Erythroblast (primary cell): ENCODE data around the gene RNF4.
"Not testable (repeated sequence)": the region's sequence is repeated elsewhere in the genome, so short reads cannot be mapped to it uniquely, and the experiment has no call there.

ENCODE experiments used
- DNase-seq, 2 experiments: peaks; one replicate each; lab custom pipeline; 2025; lab: John Stamatoyannopoulos, UW
- GATA1 ChIP-seq: IDR thresholded peaks from 2 replicates; pipeline ENCODE4 v1.6.1; 2011; ENCODE audit warnings: low read depth, mild to moderate bottlenecking, control low read depth, low read length, moderate library complexity
- POLR2A ChIP-seq: IDR thresholded peaks from 2 replicates; pipeline ENCODE4 v1.6.1; 2011; ENCODE audit warnings: mild to moderate bottlenecking, low read length

RNF4 gene

DNA sequence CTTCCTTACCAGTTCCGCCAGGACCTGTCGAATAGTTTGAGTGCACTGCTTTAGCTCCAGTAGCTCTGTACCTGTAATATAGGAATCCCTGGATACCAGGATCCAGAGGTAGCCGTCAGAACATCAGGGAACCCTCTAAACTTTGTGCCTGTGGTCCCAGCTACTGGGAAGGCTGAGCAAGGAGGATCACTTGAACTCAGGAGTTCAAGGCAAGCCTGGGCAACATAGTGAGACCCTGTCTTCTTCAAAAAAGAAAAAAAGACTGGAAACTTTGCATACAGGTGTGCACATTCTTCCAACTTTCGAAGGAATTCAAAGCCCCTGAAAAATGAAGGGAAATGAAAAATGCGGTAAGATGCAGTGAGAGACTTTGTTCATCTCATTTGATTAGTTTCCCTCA lies 34.9 kb downstream of the RNF4 start:
- no peak for DNase-seq
- TF ChIP-seq GATA1 (no peak), POLR2A (no peak)

DNA sequence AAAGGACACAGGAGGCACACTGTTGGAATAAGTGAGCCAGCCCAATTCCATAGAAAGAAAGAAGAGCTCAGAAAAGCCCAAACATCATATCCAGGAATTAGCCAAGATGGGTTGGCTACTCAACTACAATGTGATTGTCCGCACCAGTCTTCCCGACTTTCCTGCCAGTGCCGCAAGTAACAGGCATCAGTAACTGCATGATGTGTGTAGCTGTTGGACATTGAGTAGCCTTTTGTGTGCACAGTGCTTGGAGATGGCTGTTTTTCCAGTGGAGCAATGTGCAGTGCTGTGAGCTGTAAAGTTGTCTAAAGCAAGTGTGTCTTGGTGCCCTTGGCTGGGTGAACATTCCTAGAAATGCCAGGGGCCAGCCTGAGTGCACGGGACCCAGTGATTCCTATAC lies 38.4 kb downstream of the RNF4 start:
- DNase-seq = no peak
- TF ChIP-seq POLR2A (no peak), GATA1 (no peak)

DNA sequence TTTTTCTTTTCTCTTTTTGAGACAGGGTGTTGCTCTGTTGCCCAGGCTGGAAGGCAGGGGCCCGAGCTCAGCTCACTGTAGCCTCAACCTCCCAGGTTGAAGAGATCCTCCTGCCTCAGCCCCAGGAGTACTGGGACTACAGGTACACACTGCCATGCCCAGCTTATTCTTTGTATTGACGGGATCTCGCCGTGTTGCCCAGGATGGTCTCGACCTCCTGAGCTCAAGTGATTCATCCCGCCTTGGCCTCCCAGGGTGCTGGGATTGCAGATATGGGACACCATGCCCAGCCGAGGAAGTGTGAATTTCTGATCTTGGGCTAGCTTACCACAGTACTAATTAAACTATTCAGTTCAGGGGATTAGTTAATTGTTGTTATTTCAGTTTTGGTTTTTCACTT lies 38.9 kb downstream of the RNF4 start:
- TF ChIP-seq GATA1 (no peak), POLR2A (no peak)

DNA sequence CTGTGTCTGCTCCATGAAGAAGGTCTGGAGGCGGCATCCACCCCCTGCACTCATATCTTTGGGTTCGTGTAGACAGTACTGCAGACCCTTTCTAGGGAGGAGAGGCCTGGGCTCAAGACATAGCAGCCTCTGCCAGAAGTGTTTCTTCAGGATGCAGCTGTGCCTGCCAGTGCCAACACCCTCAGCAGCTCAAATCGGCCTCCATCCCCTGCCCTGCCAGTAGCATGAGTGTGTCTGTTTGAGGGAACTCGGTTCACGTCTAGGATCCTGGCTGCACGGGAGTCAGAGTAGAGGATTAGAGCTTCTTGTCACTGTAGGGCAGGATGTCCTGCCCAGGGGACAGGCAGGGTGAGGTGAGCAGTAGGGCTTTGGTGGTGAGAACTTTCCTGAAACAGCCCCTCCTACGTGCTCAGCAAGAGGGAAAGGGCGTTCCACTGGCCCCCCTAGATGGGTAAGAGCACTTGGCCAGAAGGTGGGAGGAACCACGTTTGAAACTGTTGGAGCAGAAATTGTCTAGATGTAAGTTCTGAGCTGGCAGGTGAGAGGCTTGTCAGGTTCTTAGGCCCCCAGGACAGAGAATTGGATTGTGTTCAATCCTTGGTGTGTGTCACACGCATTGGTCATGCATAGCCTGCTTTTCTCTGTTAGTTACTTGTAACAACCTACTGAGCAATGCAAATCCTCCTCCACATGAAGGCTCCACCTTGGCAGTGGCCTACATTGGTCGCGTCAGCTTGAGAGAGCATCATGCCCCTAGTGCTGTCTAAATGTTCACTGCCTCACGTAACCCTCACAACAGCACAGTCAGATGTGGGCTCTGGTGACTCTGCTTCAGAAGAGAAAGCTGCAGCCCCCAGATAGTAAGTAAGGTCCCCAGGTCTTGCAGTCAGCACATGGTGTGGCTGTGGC lies 41.7 kb downstream of the RNF4 start:
- DNase-seq = no peak
- TF ChIP-seq POLR2A (no peak), GATA1 (no peak)

More for the DNA sequence above, 38.9 kb downstream of the RNF4 start:
- no peak for DNase-seq

DNA sequence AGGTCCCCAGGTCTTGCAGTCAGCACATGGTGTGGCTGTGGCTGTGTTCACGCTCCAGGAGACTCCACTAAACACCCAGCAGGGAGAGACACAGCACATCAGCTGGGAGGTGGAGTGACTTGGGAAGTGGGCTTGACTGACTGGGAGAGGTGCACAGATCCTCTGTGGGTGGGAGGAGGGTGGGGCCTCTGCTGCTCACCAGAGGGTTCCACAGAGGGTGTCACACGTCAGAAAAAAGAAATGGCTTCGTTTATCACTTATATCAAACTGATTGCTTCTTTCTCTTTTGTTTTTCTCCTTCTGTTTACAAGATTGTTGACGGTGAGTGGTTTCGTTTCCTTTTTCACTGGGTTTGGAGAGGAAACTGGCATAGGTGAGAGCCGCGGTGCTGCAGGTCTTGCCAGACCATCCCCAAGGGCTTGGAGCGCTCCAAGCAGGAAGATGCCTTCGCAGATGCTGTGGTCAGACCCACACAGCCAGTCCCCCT lies 42.8 kb downstream of the RNF4 start:
- no peak for TF ChIP-seq POLR2A
- TF ChIP-seq GATA1 = no peak
- DNase-seq = no peak

DNA sequence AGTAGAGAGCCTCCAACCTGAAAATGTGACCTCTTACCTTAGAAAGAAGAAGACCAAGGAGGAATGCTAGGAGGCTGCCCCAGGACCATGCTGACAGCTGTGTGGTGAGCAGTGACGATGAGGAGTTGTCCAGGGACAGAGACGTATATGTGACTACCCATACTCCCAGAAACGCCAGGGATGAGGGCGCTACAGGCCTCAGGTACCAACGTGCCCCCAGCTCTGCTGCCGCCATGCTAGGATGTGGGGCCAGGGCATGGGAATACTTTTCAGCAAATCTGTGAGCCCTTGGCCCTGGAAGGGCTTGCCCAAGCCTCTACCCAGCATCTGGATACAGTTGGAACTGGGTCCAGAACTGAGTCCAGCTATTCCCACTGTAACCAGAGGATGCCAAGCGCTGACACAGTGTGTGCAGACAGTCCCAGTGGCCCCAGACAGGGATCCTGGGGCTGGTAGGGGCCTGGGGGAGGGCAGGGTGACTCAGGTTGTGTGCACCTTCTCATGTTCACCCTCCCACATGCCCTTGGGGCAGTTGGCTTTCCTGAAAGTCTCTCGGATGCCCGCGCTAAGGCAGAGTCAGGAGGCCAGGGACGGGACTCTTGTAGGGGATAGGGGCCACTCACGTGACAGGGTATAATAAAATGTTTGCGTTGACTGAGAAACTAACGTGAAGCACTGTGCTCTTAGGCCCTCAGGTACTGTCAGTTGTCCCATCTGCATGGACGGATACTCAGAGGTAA lies 43.7 kb downstream of the RNF4 start:
- no peak for DNase-seq
- TF ChIP-seq GATA1 (no peak), POLR2A (no peak)

DNA sequence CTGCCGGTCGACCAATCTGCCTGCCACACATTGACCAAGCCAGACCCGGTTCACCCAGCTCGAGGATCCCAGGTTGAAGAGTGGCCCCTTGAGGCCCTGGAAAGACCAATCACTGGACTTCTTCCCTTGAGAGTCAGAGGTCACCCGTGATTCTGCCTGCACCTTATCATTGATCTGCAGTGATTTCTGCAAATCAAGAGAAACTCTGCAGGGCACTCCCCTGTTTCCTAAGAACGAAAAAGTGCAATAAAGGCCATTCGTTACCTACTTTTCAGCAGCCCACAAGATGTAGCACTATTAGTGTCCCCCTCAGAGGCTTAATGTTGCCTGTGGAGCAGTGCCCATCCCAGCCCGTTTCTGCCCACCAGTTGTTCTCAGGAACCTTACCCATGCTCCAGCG lies 45.3 kb downstream of the RNF4 start:
- DNase-seq = not testable (repeated sequence)

DNA sequence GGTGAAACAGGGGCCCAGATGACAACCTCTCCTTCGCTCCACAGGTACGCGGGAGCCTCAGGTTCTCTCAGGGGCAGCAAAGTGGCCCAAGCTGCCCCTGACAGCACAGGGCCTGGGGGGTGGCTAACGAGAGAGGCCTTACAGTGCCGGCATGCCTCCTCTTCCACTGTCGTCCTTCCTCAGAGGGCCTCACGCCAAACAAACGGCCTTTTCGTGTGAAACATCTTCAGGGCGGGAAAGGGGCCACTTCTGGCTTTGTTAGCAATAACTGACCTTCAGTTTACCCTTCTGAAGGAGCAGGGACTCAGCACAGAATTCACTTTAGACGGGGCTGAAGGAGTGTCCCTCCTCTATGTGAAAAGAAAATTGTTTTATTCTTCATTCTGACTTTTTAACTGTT lies 46.0 kb downstream of the RNF4 start:
- DNase-seq = not testable (repeated sequence)

DNA sequence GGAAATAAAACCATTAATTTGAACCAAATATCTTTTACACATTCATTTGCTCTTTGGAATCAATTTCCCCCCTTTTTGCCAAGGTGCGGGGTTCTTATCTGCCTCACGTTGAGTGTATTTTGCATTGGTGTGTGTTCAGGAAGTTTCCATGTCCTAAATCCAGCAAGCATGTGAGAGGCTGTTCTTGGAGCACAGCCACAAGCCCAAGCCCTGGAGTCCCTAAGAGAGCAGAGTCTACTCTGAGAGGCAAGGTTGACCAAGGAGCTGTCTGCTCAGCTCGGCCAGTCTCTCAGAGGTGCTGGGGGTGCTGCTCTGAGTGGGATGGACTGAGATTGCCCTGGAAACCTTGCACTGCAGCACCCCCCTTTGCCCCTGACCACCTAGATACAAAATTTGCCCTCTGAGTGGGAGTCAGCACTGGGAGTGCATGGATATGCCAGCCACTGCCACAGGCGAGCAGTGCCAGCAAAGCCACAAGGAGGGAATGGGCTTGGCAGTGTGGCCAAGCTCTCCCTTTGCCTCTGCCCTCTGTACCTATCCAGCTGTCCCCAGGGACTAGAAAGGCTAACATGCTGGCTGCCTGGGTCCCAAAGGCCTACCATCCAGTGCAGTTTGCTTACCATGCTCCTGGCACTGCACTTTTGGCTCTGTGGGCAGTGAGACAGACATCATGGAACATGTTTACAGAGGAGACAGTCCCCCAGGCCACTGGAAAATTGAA lies 47.1 kb downstream of the RNF4 start:
- TF ChIP-seq POLR2A (no peak), GATA1 (no peak)

DNA sequence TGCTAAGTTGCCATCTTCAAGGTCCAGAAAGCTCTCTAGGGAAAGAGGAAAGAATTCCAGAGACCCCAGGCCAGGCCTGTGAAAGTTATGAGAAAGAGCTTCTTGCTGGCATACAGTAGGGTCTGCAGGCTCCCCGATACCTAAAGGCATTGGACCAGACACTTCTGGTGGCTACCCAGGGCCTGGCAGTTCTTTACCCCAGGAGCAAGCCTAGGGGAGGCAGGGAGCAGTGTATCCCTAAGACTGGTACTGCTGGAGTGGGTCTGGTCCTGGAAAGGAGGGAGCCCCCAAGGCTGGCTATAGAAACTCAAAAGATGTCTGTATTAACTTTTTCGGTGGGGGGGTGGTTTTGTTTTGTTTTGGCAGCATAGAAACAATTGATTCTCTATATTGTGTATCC lies 47.7 kb downstream of the RNF4 start:
- no peak for TF ChIP-seq GATA1
- no peak for DNase-seq

More for the DNA sequence above, 47.1 kb downstream of the RNF4 start:
- DNase-seq = no peak

DNA sequence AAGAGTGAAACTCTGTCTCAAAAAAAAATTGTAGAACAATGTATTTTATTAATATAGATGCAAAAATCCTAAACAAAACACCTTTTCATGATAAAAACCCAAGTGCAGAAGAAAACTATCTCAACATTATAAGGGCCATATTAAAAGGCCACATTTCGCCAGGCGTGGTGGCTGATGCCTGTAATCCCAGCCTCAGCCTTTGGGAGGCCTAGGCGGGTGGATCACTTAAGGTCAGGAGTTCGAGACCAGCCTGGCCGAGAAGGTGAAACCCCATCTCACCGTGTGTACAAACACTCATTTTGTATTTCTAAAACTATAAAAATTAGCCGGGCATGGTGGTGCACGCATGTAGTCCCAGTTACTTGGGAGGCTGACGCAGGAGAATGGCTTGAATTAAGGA lies 57.7 kb downstream of the RNF4 start:
- peak in 1 of 2 experiments; percentile 14 for DNase-seq
- TF ChIP-seq POLR2A = no peak
- TF ChIP-seq GATA1 = no peak

DNA sequence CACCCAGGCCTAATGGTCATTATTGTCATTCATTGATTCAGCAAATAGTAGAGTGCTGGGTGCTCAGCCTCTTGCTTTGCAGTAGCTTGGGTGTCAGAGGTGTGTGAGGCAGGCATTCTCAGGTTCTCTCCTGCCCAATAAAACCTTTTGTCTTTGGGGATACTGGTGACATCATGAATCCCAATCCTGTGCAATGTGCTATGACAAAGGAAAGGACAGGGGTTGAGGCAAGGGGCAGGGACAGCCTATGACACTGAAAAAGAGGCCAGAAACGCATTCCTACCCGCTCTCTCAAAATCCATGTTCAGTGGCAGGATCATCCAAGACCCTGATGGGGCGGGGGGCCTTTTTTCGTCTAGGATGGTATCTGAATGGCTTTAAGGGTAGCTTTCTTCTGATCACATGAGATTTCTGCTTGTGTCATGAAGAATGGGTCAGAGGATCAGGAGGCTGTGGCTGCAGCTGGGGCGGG lies 66.0 kb downstream of the RNF4 start:
- no peak for DNase-seq
- TF ChIP-seq POLR2A (no peak), GATA1 (no peak)

DNA sequence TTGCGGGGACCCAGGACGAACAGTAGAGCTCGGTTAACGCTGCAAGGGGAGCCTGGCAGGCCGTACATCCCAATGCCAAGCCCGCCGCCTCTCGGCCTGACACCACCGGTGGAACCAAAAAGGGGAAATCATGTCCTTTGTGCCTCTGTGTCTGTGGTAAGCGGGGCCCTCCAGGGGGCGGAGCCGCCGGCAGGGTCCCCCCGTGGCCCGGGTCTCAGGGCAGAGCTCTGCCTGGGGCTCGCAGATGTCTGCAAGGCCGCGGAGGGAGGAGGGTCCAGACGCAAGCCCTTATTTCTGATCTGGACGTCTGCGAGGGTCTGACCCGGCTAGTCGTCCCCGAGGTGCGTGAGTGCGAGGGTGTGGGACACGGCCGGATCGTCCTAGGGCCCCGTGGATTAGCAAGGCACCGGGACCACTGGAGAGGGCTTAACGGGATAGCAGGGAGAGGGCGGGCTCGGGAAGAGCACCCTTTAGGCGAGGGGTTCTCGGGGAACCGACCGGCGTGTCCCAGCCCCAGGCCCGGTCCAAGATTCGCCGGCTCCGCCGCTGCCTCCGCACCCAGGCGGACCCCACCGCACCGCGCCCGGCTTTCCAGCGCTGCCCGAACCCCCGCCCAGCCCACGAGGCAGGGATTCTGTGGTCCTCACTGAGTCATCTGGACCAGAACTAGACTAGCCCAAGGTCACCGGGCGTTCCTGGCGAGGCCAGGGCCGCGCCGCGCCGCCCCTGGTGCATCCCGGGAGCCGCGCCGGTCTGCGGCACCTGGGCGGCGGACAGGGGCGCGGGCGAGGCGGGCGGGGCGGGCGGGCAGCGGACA lies 66.7 kb downstream of the RNF4 start:
- DNase-seq = peak; percentile 55 to 63
- TF ChIP-seq GATA1 (no peak), POLR2A (no peak)
